HL-60 (cell line): ENCODE data around the gene ANAPC1.
"Not testable (repeated sequence)": the region's sequence is repeated elsewhere in the genome, so short reads cannot be mapped to it uniquely, and the experiment has no call there.

Experiments
- POLR2AphosphoS5 ChIP-seq: IDR thresholded peaks from 2 replicates; pipeline ENCODE4 v1.6.1; 2012; ENCODE audit warnings: low read depth
- TF ChIP-seq, protein P1 (sequence below): IDR thresholded peaks from one replicate; pipeline ENCODE4 v1.5.1; 2011; ENCODE audit warnings: low read length, control low read depth, inconsistent platforms; ENCODE audit not compliant: insufficient read depth

DNA sequence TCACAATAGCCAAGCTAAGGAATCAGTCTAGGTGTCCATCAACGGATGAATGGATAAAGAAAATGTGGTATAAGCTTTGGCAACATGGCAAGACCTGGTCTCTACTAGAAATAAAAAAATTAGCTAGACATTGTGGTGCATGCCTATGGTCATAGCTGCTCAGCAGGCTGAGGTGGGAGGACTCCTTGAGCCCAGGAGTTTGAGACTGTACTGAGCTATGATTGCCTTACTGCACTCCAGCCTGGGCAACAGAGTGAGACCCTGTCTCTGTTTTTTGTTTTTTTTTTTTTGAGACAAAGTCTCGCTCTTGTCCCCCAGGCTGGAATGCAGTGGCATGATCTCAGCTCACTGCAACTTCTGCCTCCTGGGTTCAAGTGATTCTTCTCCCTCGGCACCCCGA is 26.0 kb upstream of the ANAPC1 start:
- TF ChIP-seq, protein P1, sequence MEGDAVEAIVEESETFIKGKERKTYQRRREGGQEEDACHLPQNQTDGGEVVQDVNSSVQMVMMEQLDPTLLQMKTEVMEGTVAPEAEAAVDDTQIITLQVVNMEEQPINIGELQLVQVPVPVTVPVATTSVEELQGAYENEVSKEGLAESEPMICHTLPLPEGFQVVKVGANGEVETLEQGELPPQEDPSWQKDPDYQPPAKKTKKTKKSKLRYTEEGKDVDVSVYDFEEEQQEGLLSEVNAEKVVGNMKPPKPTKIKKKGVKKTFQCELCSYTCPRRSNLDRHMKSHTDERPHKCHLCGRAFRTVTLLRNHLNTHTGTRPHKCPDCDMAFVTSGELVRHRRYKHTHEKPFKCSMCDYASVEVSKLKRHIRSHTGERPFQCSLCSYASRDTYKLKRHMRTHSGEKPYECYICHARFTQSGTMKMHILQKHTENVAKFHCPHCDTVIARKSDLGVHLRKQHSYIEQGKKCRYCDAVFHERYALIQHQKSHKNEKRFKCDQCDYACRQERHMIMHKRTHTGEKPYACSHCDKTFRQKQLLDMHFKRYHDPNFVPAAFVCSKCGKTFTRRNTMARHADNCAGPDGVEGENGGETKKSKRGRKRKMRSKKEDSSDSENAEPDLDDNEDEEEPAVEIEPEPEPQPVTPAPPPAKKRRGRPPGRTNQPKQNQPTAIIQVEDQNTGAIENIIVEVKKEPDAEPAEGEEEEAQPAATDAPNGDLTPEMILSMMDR, result not testable (repeated sequence)
- TF ChIP-seq POLR2AphosphoS5, result not testable (repeated sequence)
